Ovary (tissue), 9 donors: Measurements from ENCODE around the gene BMP8B. TPM values are rescaled to one million over a fixed set of nuclear protein-coding genes. Genes with fewer than 3 reads are reported as not detected.

ENCODE experiments used
- DNase-seq, 5 donors: peaks; one replicate each; pipeline ENCODE4 v3.0.0-alpha.2; 2019 to 2020
- H3K27ac ChIP-seq, 2 donors: fragments of 200-600 bp; one replicate each; pipeline versions ENCODE4 v1.5.1 to v1.8.0; 2019 to 2022
- H3K27me3 ChIP-seq: fragments of 200-600 bp; one replicate; pipeline ENCODE4 v1.8.0; 2022
- H3K36me3 ChIP-seq: fragments of 200-600 bp; sonication (generic); one replicate; pipeline ENCODE4 v1.5.1; 2019
- H3K4me1 ChIP-seq: one replicate; pipeline ENCODE4 v1.8.1; 2013; ENCODE audit warnings: mild to moderate bottlenecking, moderate library complexity; ENCODE audit not compliant: insufficient read depth
- H3K4me3 ChIP-seq: fragments of 200-600 bp; sonication (generic); one replicate; pipeline ENCODE4 v1.5.1; 2017
- H3K9me3 ChIP-seq, 2 donors: fragments of 200-600 bp in 1 of 2; sonication (generic) in 1 of 2; one replicate each; pipeline versions ENCODE4 v1.5.1 to v1.8.1; 2013 to 2019; ENCODE audit warnings: mild to moderate bottlenecking in 1 of 2, moderate library complexity in 1 of 2
- CTCF ChIP-seq, 3 donors: fragments of 450-650 bp in 2 of 3; fragments of 200-600 bp in 1 of 3; IDR thresholded peaks; one replicate each; pipeline versions ENCODE4 v1.5.1 to v1.8.0; 2016 to 2022; ENCODE audit warnings: antibody characterized with exemption in 3 of 3, mild to moderate bottlenecking in 1 of 3
- EP300 ChIP-seq: sonication (generic); formaldehyde crosslinking; IDR thresholded peaks from one replicate; pipeline ENCODE4 v1.6.1; 2017; ENCODE audit warnings: antibody characterized with exemption
- POLR2A ChIP-seq: fragments of 450-650 bp; IDR thresholded peaks from one replicate; pipeline ENCODE4 v1.6.1; 2017; ENCODE audit warnings: antibody characterized with exemption, mild to moderate bottlenecking, moderate library complexity
- WGBS, 3 donors: extraction: QIAGEN DNeasy Blood & Tissue Kit in 1 of 3; methylation state at CpG; one replicate each; pipeline versions ENCODE4 v1.1.5 to v1.1.7; 2013 to 2017; 5-methylcytosine and 5-hydroxymethylcytosine counted together
- intact Hi-C, 4 donors: fragments of 100-400 bp; cut with DNase I; formaldehyde crosslinking; loops; one replicate each; pipeline versions ENCODE4 v1.11.0 to v1.15.1; 2022 to 2023
- polyA plus RNA-seq, 2 donors: library from polyadenylated mRNA; stranded (reverse); fragments of 200-250 nt in 1 of 2; fragments of 350-450 nt in 1 of 2; fragmentation: Illumina TruSeq in 1 of 2; extraction: RNeasy Lipid Tissue Mini Kit (QIAGEN cat#74804) in 1 of 2; gene quantifications; one replicate each; pipeline ENCODE4 v1.2.3, GENCODE V29; 2013 to 2014
- total RNA-seq, 7 donors: library from RNA; depleted of rRNA in 2 of 7; stranded (reverse); fragments of >200 nt in 2 of 7; fragmentation: NEBNext Ultra II Directional in 3 of 7; extraction: Animal tissue kit (Norgen Biotek cat#: 25700) in 3 of 7; gene quantifications; one replicate each; pipeline versions ENCODE4 v1.1.0 to v1.2.4, GENCODE V29; 2016 to 2023
- donor health status: DM: no; HTN: no; CAD: no; lungs with moderate emphysema.
- donor health status: DM: no; HTN: no; CAD: no.
- donor health status: Bipolar disorder and iron deficiency.
- donor health status: DM: yes; HTN: yes; CAD: no.
- donor health status: DM: no; HTN: no; CAD: no.
- donor health status: DM: yes; HTN: yes; CAD: no.

Gene BMP8B
- total and polyA plus RNA-seq, 9 donors = 0.16 to 1.4 (median 0.38) TPM; not detected in 1

GRCh38 chr1:39729030-39729429, 59.6 kb downstream of the BMP8B start:
- H3K4me1 ChIP-seq = no peaks in the 10 kb centered on the region
- no peak for DNase-seq
- no peaks in the 10 kb centered on the region for H3K9me3 ChIP-seq
- H3K27ac ChIP-seq = no peak overlapping the region
- WGBS, 3 donors = 65 to 66% (median 66%) methylated on average over 3 of the region's 3 CpGs
- H3K4me3 ChIP-seq = no peak overlapping the region
- no peaks in the 10 kb centered on the region for H3K27me3 ChIP-seq
- no peaks in the 10 kb centered on the region for H3K36me3 ChIP-seq
- intact Hi-C loops = no loop called here
- no peak for TF ChIP-seq CTCF (IDR thresholded peaks at IDR 0.05)

DNA sequence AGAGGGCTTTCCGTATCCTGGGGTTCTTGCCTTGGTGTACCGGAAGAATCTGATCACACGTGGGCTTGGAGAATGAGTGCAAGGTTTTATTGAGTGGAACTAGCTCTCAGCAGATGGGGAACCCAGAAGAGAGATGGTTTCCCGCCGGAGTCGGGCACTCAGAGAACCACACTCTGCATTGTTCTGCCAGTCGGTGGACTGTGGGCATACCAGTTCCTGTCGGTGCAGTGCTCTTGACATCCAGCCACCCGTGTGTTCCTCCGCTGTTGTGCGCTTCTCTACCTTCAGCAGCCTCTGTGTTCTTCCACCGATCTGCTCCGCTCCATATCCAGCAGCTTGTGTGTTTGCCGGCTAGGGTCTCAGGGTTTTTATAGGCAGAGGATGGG, 60.7 kb downstream of the BMP8B start:
- no peak for DNase-seq
- intact Hi-C loops = no loop called here
- H3K36me3 ChIP-seq = no peaks in the 10 kb centered on the region
- H3K27me3 ChIP-seq = no peaks in the 10 kb centered on the region
- H3K27ac ChIP-seq = no peak overlapping the region
- WGBS, 3 donors = 74 to 80% (median 74%) methylated on average over 14 of the region's 14 CpGs
- no peaks in the 10 kb centered on the region for H3K4me1 ChIP-seq
- H3K4me3 ChIP-seq = no peak overlapping the region
- no peaks in the 10 kb centered on the region for H3K9me3 ChIP-seq
- no peak for TF ChIP-seq POLR2A
- TF ChIP-seq EP300 = no peak
- TF ChIP-seq CTCF (IDR thresholded peaks at IDR 0.05) = no peak

DNA sequence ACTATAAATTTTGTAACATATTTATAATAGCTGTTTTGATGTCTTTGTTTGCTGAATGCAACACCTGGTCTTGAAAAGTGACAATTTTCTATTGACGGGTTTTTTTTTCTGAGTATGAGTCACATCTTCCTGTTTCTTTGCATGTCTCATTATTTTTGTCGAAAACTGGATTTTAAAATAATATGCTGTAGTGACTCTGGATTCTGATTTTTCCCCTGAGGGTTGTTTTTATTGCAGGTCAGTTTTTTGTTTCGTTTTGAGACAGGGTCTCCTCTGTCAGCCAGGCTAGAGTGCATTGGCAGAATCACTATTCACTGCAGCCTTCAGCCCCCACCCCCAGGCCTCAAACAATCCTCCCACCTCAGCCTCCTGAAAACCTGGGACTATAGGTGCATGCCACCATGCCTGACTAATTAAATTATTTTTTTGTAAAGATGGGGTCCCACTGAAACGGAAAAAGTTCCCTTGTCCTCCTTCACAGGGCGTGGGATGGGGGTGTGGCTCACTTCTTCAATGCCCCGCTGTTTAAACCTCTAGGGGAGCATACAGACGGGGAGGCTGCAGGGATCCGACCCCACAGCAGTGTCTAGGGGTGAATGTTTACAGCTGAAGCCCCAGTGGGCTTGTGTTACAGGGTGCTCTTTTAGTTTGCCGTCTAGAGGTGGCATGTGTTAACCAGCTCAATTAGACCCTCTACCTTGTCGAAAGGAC, 61.3 kb downstream of the BMP8B start:
- no peaks in the 10 kb centered on the region for H3K4me1 ChIP-seq
- no peak overlapping the region for H3K4me3 ChIP-seq
- H3K36me3 ChIP-seq = no peaks in the 10 kb centered on the region
- H3K27me3 ChIP-seq = no peaks in the 10 kb centered on the region
- TF ChIP-seq CTCF (IDR thresholded peaks at IDR 0.05) (no peak), POLR2A (no peak), EP300 (no peak)
- H3K9me3 ChIP-seq = no peaks in the 10 kb centered on the region
- no peak overlapping the region for H3K27ac ChIP-seq
- 70 to 74% (median 73%) methylated on average over 10 of the region's 10 CpGs for WGBS, 3 donors
- DNase-seq = no peak
- intact Hi-C loops = no loop called here

DNA sequence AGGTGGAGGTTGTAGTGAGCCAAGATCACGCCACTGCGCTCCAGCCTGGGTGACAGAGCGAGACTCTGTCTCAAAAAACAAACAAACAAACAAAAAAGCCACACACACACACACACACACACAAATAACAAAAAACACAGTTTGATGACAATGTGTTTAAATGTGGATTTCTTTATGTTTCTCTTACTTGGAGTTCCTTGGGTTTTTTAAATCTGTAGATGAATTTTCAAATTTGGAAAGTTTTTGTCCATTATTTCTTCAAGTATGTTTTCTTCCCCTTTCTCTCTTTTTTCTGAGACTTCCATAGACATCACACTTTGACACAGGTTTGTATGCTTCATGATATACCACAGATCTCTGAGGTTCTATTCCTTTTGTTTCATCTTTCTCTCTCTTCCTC, 62.1 kb downstream of the BMP8B start:
- intact Hi-C loops = no loop called here
- Histone ChIP-seq H3K27me3 (no peaks in the 10 kb centered on the region), H3K4me3 (no peak overlapping the region), H3K27ac (no peak overlapping the region), H3K36me3 (no peaks in the 10 kb centered on the region), H3K9me3 (no peaks in the 10 kb centered on the region), H3K4me1 (no peaks in the 10 kb centered on the region)
- TF ChIP-seq CTCF (IDR thresholded peaks at IDR 0.05) (no peak), POLR2A (no peak), EP300 (no peak)
- WGBS, 3 donors = 82 to 95% (median 92%) methylated on average over 3 of the region's 3 CpGs
- no peak for DNase-seq
